Suprapubic skin (tissue), 4 donors: ENCODE measurements around the gene MFSD6. TPM values are rescaled to one million over a fixed set of nuclear protein-coding genes. Genes with fewer than 3 reads are reported as not detected.
"Not testable (repeated sequence)": the region's sequence is repeated elsewhere in the genome, so short reads cannot be mapped to it uniquely, and the experiment has no call there.

Experiments
- DNase-seq, 2 donors: peaks; one replicate each; pipeline ENCODE4 v3.0.0-alpha.2; 2019; ENCODE audit warnings: low spot score in 2 of 2
- H3K27ac ChIP-seq: fragments of 200-600 bp; sonication (generic); one replicate; pipeline ENCODE4 v1.5.1; 2019
- H3K27me3 ChIP-seq: fragments of 200-600 bp; sonication (generic); one replicate; pipeline ENCODE4 v1.5.1; 2019
- H3K36me3 ChIP-seq: fragments of 200-600 bp; sonication (generic); one replicate; pipeline ENCODE4 v1.5.1; 2019
- H3K4me1 ChIP-seq: fragments of 200-600 bp; sonication (generic); one replicate; pipeline ENCODE4 v1.5.1; 2019
- H3K4me3 ChIP-seq: fragments of 200-600 bp; sonication (generic); one replicate; pipeline ENCODE4 v1.5.1; 2019; ENCODE audit warnings: mild to moderate bottlenecking
- H3K9me3 ChIP-seq: fragments of 200-600 bp; sonication (generic); one replicate; pipeline ENCODE4 v1.5.1; 2019
- CTCF ChIP-seq, 2 donors: fragments of 200-600 bp in 1 of 2; fragments of 450-650 bp in 1 of 2; sonication (generic) in 1 of 2; IDR thresholded peaks; one replicate each; pipeline ENCODE4 v1.5.1; 2016 to 2019; ENCODE audit warnings: antibody characterized with exemption in 2 of 2, mild to moderate bottlenecking in 1 of 2, moderate library complexity in 1 of 2
- EP300 ChIP-seq: sonication (generic); formaldehyde crosslinking; IDR thresholded peaks from one replicate; pipeline ENCODE4 v1.6.1; 2017; ENCODE audit warnings: antibody characterized with exemption
- POLR2A ChIP-seq, 2 donors: fragments of 450-650 bp; IDR thresholded peaks; one replicate each; pipeline ENCODE4 v1.6.1; 2017; ENCODE audit warnings: antibody characterized with exemption in 2 of 2, mild to moderate bottlenecking in 2 of 2, moderate library complexity in 2 of 2
- POLR2AphosphoS5 ChIP-seq, 3 donors: sonication (generic); formaldehyde crosslinking; IDR thresholded peaks; one replicate each; pipeline ENCODE4 v1.6.1; 2017; ENCODE audit warnings: antibody characterized with exemption in 3 of 3
- WGBS: methylation state at CpG from one replicate; pipeline ENCODE4 v1.1.5; 2018; 5-methylcytosine and 5-hydroxymethylcytosine counted together
- total RNA-seq, 4 donors: library from RNA; depleted of rRNA; stranded (reverse); fragments of >200 nt; gene quantifications; one replicate each; pipeline ENCODE4 v1.1.0, GENCODE V29; 2016

The MFSD6 gene
- total RNA-seq, 4 donors from 2014 or later: 182 to 295 (median 199) TPM

- peaks cover 6% of the 10 kb centered on the region for H3K36me3 ChIP-seq
- DNase-seq: no peak
- no peaks in the 10 kb centered on the region for H3K27me3 ChIP-seq
- no peaks in the 10 kb centered on the region for H3K9me3 ChIP-seq
- H3K4me3 ChIP-seq: peak overlapping the region; percentile 3
- 13% methylated on average over 5 of the region's 5 CpGs for WGBS
- peaks cover 40% of the 10 kb centered on the region for H3K4me1 ChIP-seq
- peak overlapping the region; percentile 88 for H3K27ac ChIP-seq
- TF ChIP-seq CTCF (IDR thresholded peaks at IDR 0.05) (no peak), POLR2A (IDR thresholded peaks at IDR 0.05) (no peak), EP300 (no peak), POLR2AphosphoS5 (IDR thresholded peaks at IDR 0.05) (no peak)
These were observed 59.5 kb downstream of the MFSD6 start for GRCh38 chr2:190467575-190468083.

GRCh38 chr2:190468354-190468753 is 60.2 kb downstream of the MFSD6 start:
- not testable (repeated sequence) for H3K9me3 ChIP-seq, DNase-seq, H3K4me3 ChIP-seq, H3K36me3 ChIP-seq, H3K27me3 ChIP-seq
- peak overlapping the region; percentile 88 for H3K27ac ChIP-seq
- peaks cover 40% of the 10 kb centered on the region for H3K4me1 ChIP-seq
- 76% methylated on average over 1 of the region's 1 CpG for WGBS

GRCh38 chr2:190468814-190469569 is 60.8 kb downstream of the MFSD6 start:
- Histone ChIP-seq H3K36me3 (peaks cover 6% of the 10 kb centered on the region), H3K4me3 (no peak overlapping the region), H3K4me1 (peaks cover 40% of the 10 kb centered on the region), H3K9me3 (no peaks in the 10 kb centered on the region), H3K27ac (peak overlapping the region; percentile 88), H3K27me3 (no peaks in the 10 kb centered on the region)
- TF ChIP-seq CTCF (IDR thresholded peaks at IDR 0.05): no peak
- TF ChIP-seq EP300: no peak
- peak in 1 of 3 donors; percentile 37 for TF ChIP-seq POLR2AphosphoS5 (IDR thresholded peaks at IDR 0.05)
- WGBS: 25% methylated on average over 4 of the region's 4 CpGs
- peak in 1 of 2 donors; percentile 78 for DNase-seq

DNA sequence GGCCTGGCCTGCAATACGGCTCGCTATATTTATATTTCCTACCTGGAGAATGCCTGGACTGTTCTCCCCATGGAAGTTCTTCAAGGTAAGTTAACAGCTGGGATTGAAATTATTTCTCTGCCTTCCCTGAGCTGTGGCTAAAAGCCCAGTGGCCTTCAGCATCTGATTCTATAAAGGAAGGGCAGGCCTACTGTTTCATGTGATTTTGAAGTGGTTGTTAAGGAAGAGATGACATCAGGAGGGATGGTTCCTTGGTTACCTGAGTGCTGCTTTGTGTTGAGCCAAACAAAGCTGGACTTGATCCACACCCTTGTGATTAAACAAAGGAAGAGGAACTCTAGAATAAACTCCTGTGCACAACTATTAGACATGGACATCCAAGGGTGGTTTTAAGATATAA is 61.6 kb downstream of the MFSD6 start:
- TF ChIP-seq POLR2AphosphoS5 (IDR thresholded peaks at IDR 0.05) (peak in 1 of 3 donors; percentile 47), POLR2A (IDR thresholded peaks at IDR 0.05) (no peak), EP300 (no peak), CTCF (IDR thresholded peaks at IDR 0.05) (no peak)
- H3K27ac ChIP-seq: peak overlapping the region; percentile 88
- no peak for DNase-seq
- H3K27me3 ChIP-seq: no peaks in the 10 kb centered on the region
- peaks cover 6% of the 10 kb centered on the region for H3K36me3 ChIP-seq
- H3K9me3 ChIP-seq: no peaks in the 10 kb centered on the region
- H3K4me3 ChIP-seq: no peak overlapping the region
- 67% methylated on average over 2 of the region's 2 CpGs for WGBS
- H3K4me1 ChIP-seq: peaks cover 40% of the 10 kb centered on the region

DNA sequence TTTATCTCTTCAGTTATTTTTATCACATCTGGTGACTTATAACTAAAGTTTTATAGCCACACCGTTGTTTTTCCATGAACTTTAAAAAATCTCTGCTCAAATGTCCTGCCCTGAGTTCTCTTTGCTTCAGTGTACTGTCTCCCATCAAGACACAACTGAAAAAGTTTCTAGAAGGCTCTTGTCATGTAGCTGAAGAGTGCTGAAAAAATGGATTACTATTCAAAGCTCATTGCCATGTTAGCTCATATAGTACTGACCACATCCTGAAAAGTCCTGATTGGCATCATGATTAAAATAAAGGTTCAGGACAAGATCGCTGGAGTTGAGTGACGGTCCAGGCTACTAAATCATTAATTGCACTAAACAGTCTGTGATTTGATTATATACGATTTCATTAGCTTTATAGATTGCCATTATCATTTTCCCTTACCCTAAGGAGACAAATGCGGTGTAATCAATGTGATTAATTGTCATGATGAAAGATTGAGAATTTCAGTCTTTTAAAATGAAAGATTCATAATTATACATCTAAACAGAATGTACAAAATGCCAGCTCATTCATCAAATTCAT is 62.2 kb downstream of the MFSD6 start:
- TF ChIP-seq POLR2A (IDR thresholded peaks at IDR 0.05) (no peak), EP300 (no peak), CTCF (IDR thresholded peaks at IDR 0.05) (no peak), POLR2AphosphoS5 (IDR thresholded peaks at IDR 0.05) (no peak)
- peaks cover 40% of the 10 kb centered on the region for H3K4me1 ChIP-seq

More for the DNA sequence above, 62.2 kb downstream of the MFSD6 start:
- DNase-seq: no peak
- Histone ChIP-seq H3K27me3 (no peaks in the 10 kb centered on the region), H3K27ac (peak overlapping the region; percentile 88), H3K9me3 (no peaks in the 10 kb centered on the region), H3K36me3 (peaks cover 6% of the 10 kb centered on the region), H3K4me3 (no peak overlapping the region)
- 78% methylated on average over 5 of the region's 5 CpGs for WGBS
